ENCODE measurements around the gene TRPM5.

Gene TRPM5

GRCh38 chr11:2410616-2411015 is 33.7 kb downstream of the TRPM5 start:
- no peak overlapping the region for H3K4me3 ChIP-seq (ENCODE audit: control insufficient read depth, low read depth, low read length)
- no peak for TF ChIP-seq CTCF (IDR thresholded peaks at IDR 0.05; ENCODE audit: control insufficient read depth, insufficient read depth, low read depth, low read length, missing control alignments)
- DNase-seq (ENCODE audit: low read depth): no peak

GRCh38 chr11:2409611-2410468 is 34.5 kb downstream of the TRPM5 start:
- DNase-seq (ENCODE audit: low read depth): no peak
- H3K4me3 ChIP-seq (ENCODE audit: control insufficient read depth, low read depth, low read length): no peak overlapping the region
- no peak for TF ChIP-seq CTCF (IDR thresholded peaks at IDR 0.05; ENCODE audit: control insufficient read depth, insufficient read depth, low read depth, low read length, missing control alignments)

GRCh38 chr11:2409126-2409525 is 35.2 kb downstream of the TRPM5 start:
- no peak for DNase-seq (ENCODE audit: low read depth)
- TF ChIP-seq CTCF (IDR thresholded peaks at IDR 0.05; ENCODE audit: control insufficient read depth, insufficient read depth, low read depth, low read length, missing control alignments): no peak
- H3K4me3 ChIP-seq (ENCODE audit: control insufficient read depth, low read depth, low read length): no peak overlapping the region

- H3K4me3 ChIP-seq (ENCODE audit: control insufficient read depth, low read depth, low read length): no peak overlapping the region
- no peak for DNase-seq (ENCODE audit: low read depth)
- TF ChIP-seq CTCF (IDR thresholded peaks at IDR 0.05; ENCODE audit: control insufficient read depth, insufficient read depth, low read depth, low read length, missing control alignments): no peak
Observed at GRCh38 chr11:2408671-2409070, 35.6 kb downstream of the TRPM5 start.

- no peak for DNase-seq (ENCODE audit: low read depth)
- no peak overlapping the region for H3K4me3 ChIP-seq (ENCODE audit: control insufficient read depth, low read depth, low read length)
- no peak for TF ChIP-seq CTCF (IDR thresholded peaks at IDR 0.05; ENCODE audit: control insufficient read depth, insufficient read depth, low read depth, low read length, missing control alignments)
Observed at GRCh38 chr11:2406878-2407410, 37.4 kb downstream of the TRPM5 start.

GRCh38 chr11:2406451-2406850 is 37.9 kb downstream of the TRPM5 start:
- no peak overlapping the region for H3K4me3 ChIP-seq (ENCODE audit: control insufficient read depth, low read depth, low read length)
- DNase-seq (ENCODE audit: low read depth): no peak
- TF ChIP-seq CTCF (IDR thresholded peaks at IDR 0.05; ENCODE audit: control insufficient read depth, insufficient read depth, low read depth, low read length, missing control alignments): no peak
